CD4-positive, alpha-beta memory T cell (primary cell): ENCODE data around the gene FUCA1. TPM values are rescaled to one million over a fixed set of nuclear protein-coding genes. Genes with fewer than 3 reads are reported as not detected.

Experiments used
- CTCF ChIA-PET: fragments of 350-600 bp; sonication (Branson Sonifier 250); formaldehyde crosslinking; loops from one replicate; lab custom pipeline; 2021; ENCODE audit warnings: inconsistent platforms; ENCODE audit not compliant: partially characterized antibody; lab: Charles Lee
- POLR2A ChIA-PET: fragments of 350-600 bp; sonication (Branson Sonifier 250); formaldehyde crosslinking; loops from one replicate; lab custom pipeline; 2021; ENCODE audit not compliant: partially characterized antibody; lab: Charles Lee
- DNase-seq, 5 donors: peaks; one replicate each; pipeline versions ENCODE4 v3.0.0 to v3.0.0-alpha.2; 2020 to 2022; ENCODE audit warnings: mixed read lengths in 1 of 5
- H3K27ac ChIP-seq: one replicate; pipeline ENCODE4 v1.7.0; 2013; ENCODE audit warnings: low read depth, low read length
- H3K27me3 ChIP-seq: 2 replicates; pipeline ENCODE4 v1.7.0; 2013; ENCODE audit warnings: mild to moderate bottlenecking, low read length, moderate library complexity; ENCODE audit not compliant: insufficient read depth
- H3K36me3 ChIP-seq: 2 replicates; pipeline ENCODE4 v1.7.0; 2013; ENCODE audit warnings: mild to moderate bottlenecking, low read length, moderate library complexity; ENCODE audit not compliant: insufficient read depth
- H3K4me1 ChIP-seq: 2 replicates; pipeline ENCODE4 v1.7.0; 2013; ENCODE audit warnings: mild to moderate bottlenecking, low read length, moderate library complexity; ENCODE audit not compliant: insufficient read depth
- H3K4me3 ChIP-seq, 2 donors: one replicate each; pipeline ENCODE4 v1.7.0; 2013; ENCODE audit warnings: low read length in 2 of 2, mild to moderate bottlenecking in 1 of 2
- H3K9me3 ChIP-seq, 2 donors: one replicate each; pipeline ENCODE4 v1.7.0; 2013; ENCODE audit warnings: low read length in 2 of 2, control low read depth in 1 of 2; ENCODE audit not compliant: control insufficient read depth in 1 of 2
- H3K27ac Mint-ChIP-seq, 7 donors: one replicate each; pipeline ENCODE4 v1.8.0; 2020 to 2021; ENCODE audit warnings: mixed read lengths in 7 of 7, mild to moderate bottlenecking in 6 of 7, inconsistent platforms in 3 of 7, moderate library complexity in 3 of 7
- H3K27me3 Mint-ChIP-seq, 2 donors: one replicate each; pipeline ENCODE4 v1.8.0; 2020 to 2021; ENCODE audit warnings: mixed read lengths in 2 of 2
- H3K36me3 Mint-ChIP-seq, 2 donors: one replicate each; pipeline ENCODE4 v1.8.0; 2020 to 2021; ENCODE audit warnings: mixed read lengths in 2 of 2, inconsistent platforms in 1 of 2, mild to moderate bottlenecking in 1 of 2
- H3K4me1 Mint-ChIP-seq, 4 donors: one replicate each; pipeline ENCODE4 v1.8.0; 2020 to 2021; ENCODE audit warnings: mixed read lengths in 4 of 4, mild to moderate bottlenecking in 1 of 4
- H3K4me3 Mint-ChIP-seq, 8 donors: one replicate each; pipeline ENCODE4 v1.8.0; 2020 to 2021; ENCODE audit warnings: mixed read lengths in 8 of 8, mild to moderate bottlenecking in 7 of 8, moderate library complexity in 6 of 8, inconsistent platforms in 3 of 8
- H3K9me3 Mint-ChIP-seq, 8 donors: one replicate each; pipeline ENCODE4 v1.8.0; 2020 to 2021; ENCODE audit warnings: mixed read lengths in 8 of 8, mild to moderate bottlenecking in 5 of 8, inconsistent platforms in 3 of 8, moderate library complexity in 1 of 8
- intact Hi-C: fragments of 100-400 bp; cut with micrococcal nuclease; formaldehyde crosslinking; loops from one replicate; pipeline ENCODE4 v1.15.1; 2023
- polyA plus RNA-seq, 2 donors: library from polyadenylated mRNA; unstranded; fragments of 300-500 nt; fragmentation: Illumina TruSeq; gene quantifications; one replicate each; pipeline ENCODE4 v1.2.3, GENCODE V29; 2021
- total RNA-seq, 2 experiments: library from RNA; stranded (reverse); gene quantifications; one replicate each; pipeline ENCODE4 v1.2.3, GENCODE V29; 2021

FUCA1 gene
- total and polyA plus RNA-seq, 4 experiments from 2014 or later = 15.8 to 35.0 (median 25.0) TPM

- peak overlapping the region; percentile 92 for H3K27ac ChIP-seq
- Mint-ChIP-seq H3K4me3 (peak overlapping the region in 7 of 8 donors; percentile 13 to 98 (median 46)), H3K4me1 (peaks cover 8 to 38% (median 21%) of the 10 kb centered on the region in 4 donors), H3K27ac (peak overlapping the region; percentile 4 to 94 (median 82)), H3K27me3 (no peaks in the 10 kb centered on the region), H3K36me3 (peaks cover 5 to 21% of the 10 kb centered on the region in 2 donors), H3K9me3 (no peaks in the 10 kb centered on the region)
- ChIA-PET POLR2A (interaction anchor here (1.0 to 5.6 kb wide), 10 partner anchors 9 to 158 kb away, joined by 3 to 70 read pairs (median 9); partner anchors contain the start of genes ELOA, HMGCL, LYPLA2 and PITHD1), CTCF (interaction anchor here (0.8 to 3.5 kb wide), 9 partner anchors 8 to 67 kb away, joined by 3 to 27 read pairs (median 3); no protein-coding TSS in a partner anchor)
- no peak for DNase-seq
- H3K36me3 ChIP-seq = no peaks in the 10 kb centered on the region
- no peaks in the 10 kb centered on the region for H3K27me3 ChIP-seq
- peaks cover 23% of the 10 kb centered on the region for H3K4me1 ChIP-seq
- intact Hi-C loops = loop anchor here (2.0 to 10.0 kb wide), 2 partner anchors 67 to 153 kb away; partner anchors contain the start of genes FUCA1 and PNRC2
- no peak overlapping the region for H3K4me3 ChIP-seq
- H3K9me3 ChIP-seq = no peaks in the 10 kb centered on the region
Observed at GRCh38 chr1:23801876-23802275, 66.2 kb downstream of the FUCA1 start.

DNA sequence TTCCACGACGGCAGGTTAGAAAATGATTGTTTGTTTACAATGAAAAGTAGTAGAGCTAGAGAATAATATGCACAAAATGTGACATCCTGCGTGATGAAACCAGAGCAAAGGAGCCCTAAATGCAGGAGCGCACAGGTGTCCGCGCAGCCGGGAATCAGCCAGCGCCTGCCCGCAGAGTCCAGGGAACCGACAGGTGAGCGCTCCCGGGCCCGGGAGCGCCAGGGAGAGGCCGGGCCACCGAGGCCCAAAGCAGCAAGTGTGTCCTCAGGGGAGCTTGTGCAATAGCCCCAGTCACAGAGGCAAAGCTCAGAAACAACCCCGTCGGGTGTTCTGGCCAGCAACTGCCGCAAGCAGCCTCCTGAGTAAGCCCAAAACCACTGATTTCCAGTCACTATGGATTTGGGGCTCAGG is 66.7 kb downstream of the FUCA1 start:
- no peaks in the 10 kb centered on the region for H3K27me3 Mint-ChIP-seq
- ChIA-PET CTCF (interaction anchor here (0.8 to 3.5 kb wide), 8 partner anchors 9 to 68 kb away, joined by 3 to 27 read pairs (median 3); no protein-coding TSS in a partner anchor), POLR2A (interaction anchor here (1.0 to 5.6 kb wide), 14 partner anchors 10 to 179 kb away, joined by 3 to 70 read pairs (median 6); partner anchors contain the start of genes ELOA, HMGCL, LYPLA2 and PITHD1)
- peaks cover 8 to 38% (median 21%) of the 10 kb centered on the region in 4 donors for H3K4me1 Mint-ChIP-seq
- Histone ChIP-seq H3K27ac (peak overlapping the region; percentile 92), H3K27me3 (no peaks in the 10 kb centered on the region), H3K9me3 (no peaks in the 10 kb centered on the region), H3K36me3 (no peaks in the 10 kb centered on the region), H3K4me1 (peaks cover 23% of the 10 kb centered on the region), H3K4me3 (peak overlapping the region; percentile 70 to 88)
- peak overlapping the region; percentile 72 to 98 (median 92) for H3K4me3 Mint-ChIP-seq
- H3K9me3 Mint-ChIP-seq = no peaks in the 10 kb centered on the region
- peak overlapping the region; percentile 84 to 95 (median 93) for H3K27ac Mint-ChIP-seq
- DNase-seq = no peak
- peaks cover 5 to 21% of the 10 kb centered on the region in 2 donors for H3K36me3 Mint-ChIP-seq
- intact Hi-C loops = loop anchor here (2.0 to 10.0 kb wide), 2 partner anchors 67 to 153 kb away; partner anchors contain the start of genes FUCA1 and PNRC2

DNA sequence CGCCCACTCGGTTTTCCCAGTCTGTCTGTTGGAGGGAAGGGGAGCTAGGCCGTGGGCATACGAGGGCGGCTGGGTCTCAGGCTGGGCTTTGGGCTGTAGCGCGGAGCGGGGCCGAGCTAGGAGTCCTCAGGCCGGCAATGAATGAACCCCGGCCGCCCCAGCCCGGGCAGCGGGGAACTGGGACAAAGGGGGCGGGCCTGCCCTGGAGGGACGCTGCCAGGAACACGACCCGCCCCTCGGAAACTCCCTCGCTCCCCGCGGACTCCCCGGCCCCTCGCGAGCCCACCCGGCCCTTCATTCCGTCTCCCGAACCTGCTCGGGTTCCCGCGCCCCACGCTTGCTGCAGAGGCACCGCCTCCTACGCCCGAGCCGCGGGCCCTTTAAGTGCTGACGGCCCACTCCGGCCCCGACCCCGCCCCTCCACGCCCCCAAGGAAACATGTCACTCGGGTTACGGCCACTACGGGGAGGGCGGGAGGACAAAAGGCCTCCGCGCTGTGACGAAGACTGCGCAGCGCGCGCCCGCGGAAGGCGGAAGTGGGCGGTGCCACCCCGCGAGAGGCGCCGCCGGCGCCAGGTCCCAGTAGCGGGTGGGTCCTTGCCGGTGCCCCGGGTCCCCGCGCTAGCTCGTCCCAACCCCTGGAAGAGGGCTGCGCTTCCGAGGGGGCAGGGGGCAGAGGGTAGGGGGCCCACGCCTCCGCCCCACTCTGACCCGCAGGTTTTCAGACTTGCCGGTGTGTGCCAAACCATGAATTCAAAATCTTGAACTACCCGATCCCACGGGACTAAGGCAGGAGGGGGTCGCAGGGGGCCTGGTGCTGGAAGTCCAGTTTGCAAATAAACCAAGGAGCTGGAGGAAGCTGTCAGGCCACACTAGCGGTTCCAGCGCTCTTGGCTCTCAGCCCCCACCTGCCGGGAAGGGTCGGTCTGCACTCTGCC is 67.4 kb downstream of the FUCA1 start, which contains the start of gene GALE:
TSS of gene GALE (minus strand) at position 355 of the 938 bp plus-strand sequence. CDS start 1,747 bp downstream, outside the sequence.
- no peaks in the 10 kb centered on the region for H3K27me3 Mint-ChIP-seq
- CTCF ChIA-PET = interaction anchor here (0.8 to 3.5 kb wide), 6 partner anchors 10 to 68 kb away, joined by 3 to 27 read pairs (median 3); no protein-coding TSS in a partner anchor
- H3K9me3 Mint-ChIP-seq = no peaks in the 10 kb centered on the region
- peaks cover 8 to 37% (median 21%) of the 10 kb centered on the region in 4 donors for H3K4me1 Mint-ChIP-seq
- peak within 1 kb of the TSS; percentile 70 to 88 for H3K4me3 ChIP-seq
- peaks cover 4 to 20% of the 10 kb centered on the region in 2 donors for H3K36me3 Mint-ChIP-seq
- H3K27me3 ChIP-seq = no peaks in the 10 kb centered on the region
- peak; percentile 94 to 97 (median 94) for DNase-seq
- peak within 1 kb of the TSS; percentile 92 for H3K27ac ChIP-seq
- intact Hi-C loops = loop anchor here (1.0 to 10.0 kb wide), 6 partner anchors 9 to 154 kb away; partner anchors contain the start of genes FUCA1, HMGCL, LYPLA2 and PITHD1
- H3K4me3 Mint-ChIP-seq = peak within 1 kb of the TSS; percentile 80 to 98 (median 92)
- POLR2A ChIA-PET = interaction anchor here (0.9 to 5.6 kb wide), 16 partner anchors 10 to 179 kb away, joined by 3 to 70 read pairs (median 4); partner anchors contain the start of genes ELOA, FUCA1, HMGCL and LYPLA2
- peak within 1 kb of the TSS; percentile 84 to 97 (median 94) for H3K27ac Mint-ChIP-seq
- no peaks in the 10 kb centered on the region for H3K9me3 ChIP-seq
- no peaks in the 10 kb centered on the region for H3K36me3 ChIP-seq
- H3K4me1 ChIP-seq = peaks cover 23% of the 10 kb centered on the region

- Mint-ChIP-seq H3K27ac (peak overlapping the region; percentile 80 to 97 (median 94)), H3K9me3 (no peaks in the 10 kb centered on the region), H3K4me3 (peak overlapping the region; percentile 80 to 98 (median 92)), H3K27me3 (no peaks in the 10 kb centered on the region), H3K4me1 (peaks cover 8 to 34% (median 19%) of the 10 kb centered on the region in 4 donors), H3K36me3 (peaks cover 4 to 16% of the 10 kb centered on the region in 2 donors)
- Histone ChIP-seq H3K9me3 (no peaks in the 10 kb centered on the region), H3K4me3 (peak overlapping the region; percentile 70 to 76), H3K4me1 (peaks cover 23% of the 10 kb centered on the region), H3K27me3 (no peaks in the 10 kb centered on the region), H3K27ac (peak overlapping the region; percentile 92), H3K36me3 (no peaks in the 10 kb centered on the region)
- POLR2A ChIA-PET = interaction anchor here (0.8 to 5.6 kb wide), 12 partner anchors 9 to 108 kb away, joined by 3 to 70 read pairs (median 6); partner anchors contain the start of genes ELOA, FUCA1, HMGCL and LYPLA2
- CTCF ChIA-PET = interaction anchor here (3.5 kb wide), 1 partner anchor 10 kb away, joined by 27 read pairs; no protein-coding TSS in a partner anchor
- intact Hi-C loops = loop anchor here (1.0 to 10.0 kb wide), 6 partner anchors 8 to 155 kb away; partner anchors contain the start of genes FUCA1, HMGCL, LYPLA2 and PITHD1
- DNase-seq = peak in 1 of 5 donors; percentile 61
Observed at GRCh38 chr1:23799570-23800399, 68.3 kb downstream of the FUCA1 start.

GRCh38 chr1:23799255-23799569 is 68.9 kb downstream of the FUCA1 start:
- Histone ChIP-seq H3K27ac (peak overlapping the region; percentile 92), H3K27me3 (no peaks in the 10 kb centered on the region), H3K4me1 (peaks cover 23% of the 10 kb centered on the region), H3K4me3 (peak overlapping the region in 1 of 2 donors; percentile 70), H3K9me3 (no peaks in the 10 kb centered on the region), H3K36me3 (no peaks in the 10 kb centered on the region)
- peak overlapping the region; percentile 17 to 98 (median 90) for H3K4me3 Mint-ChIP-seq
- intact Hi-C loops = no loop called here
- H3K27me3 Mint-ChIP-seq = no peaks in the 10 kb centered on the region
- peaks cover 4 to 18% of the 10 kb centered on the region in 2 donors for H3K36me3 Mint-ChIP-seq
- peak overlapping the region in 5 of 7 donors; percentile 29 to 96 (median 80) for H3K27ac Mint-ChIP-seq
- H3K4me1 Mint-ChIP-seq = peaks cover 8 to 34% (median 19%) of the 10 kb centered on the region in 4 donors
- ChIA-PET CTCF (interaction anchor here (0.9 kb wide), 1 partner anchor 11 kb away, joined by 3 read pairs; no protein-coding TSS in a partner anchor), POLR2A (interaction anchor here (0.8 to 5.6 kb wide), 5 partner anchors 8 to 26 kb away, joined by 3 to 70 read pairs (median 51); partner anchors contain the start of genes HMGCL, LYPLA2 and PITHD1)
- no peak for DNase-seq
- H3K9me3 Mint-ChIP-seq = no peaks in the 10 kb centered on the region
